ENCODE measurements around the gene ELMOD1.

- TF ChIP-seq GLIS3 (CRISPR knock-in tag; IDR thresholded peaks at IDR 0.05) (no peak), TOX (CRISPR knock-in tag; IDR thresholded peaks at IDR 0.05; ENCODE audit: borderline replicate concordance) (no peak), PATZ1 (CRISPR knock-in tag; IDR thresholded peaks at IDR 0.05; ENCODE audit: borderline replicate concordance) (no peak), CSDC2 (CRISPR knock-in tag; IDR thresholded peaks at IDR 0.05) (no peak), ZFP3 (CRISPR knock-in tag; IDR thresholded peaks at IDR 0.05) (no peak), SNAI2 (CRISPR knock-in tag; IDR thresholded peaks at IDR 0.05) (no peak), ZFP30 (CRISPR knock-in tag; IDR thresholded peaks at IDR 0.05) (no peak), BACH2 (CRISPR knock-in tag; IDR thresholded peaks at IDR 0.05; ENCODE audit: borderline replicate concordance) (no peak), TCF4 (CRISPR knock-in tag; IDR thresholded peaks at IDR 0.05; ENCODE audit: borderline replicate concordance) (no peak), ZNF8 (CRISPR knock-in tag; IDR thresholded peaks at IDR 0.05) (no peak), CREB5 (CRISPR knock-in tag; IDR thresholded peaks at IDR 0.05; ENCODE audit: low read depth) (no peak), POU6F1 (CRISPR knock-in tag; IDR thresholded peaks at IDR 0.05; ENCODE audit: borderline replicate concordance, low read depth) (no peak), OSR1 (CRISPR knock-in tag; IDR thresholded peaks at IDR 0.05) (no peak)
Observed at GRCh38 chr11:107666911-107667613, 76.1 kb downstream of the ELMOD1 start.
